ENCODE results near the gene FRYL.
"Not testable (repeated sequence)": the region's sequence is repeated elsewhere in the genome, so short reads cannot be mapped to it uniquely, and the experiment has no call there.

Gene FRYL

DNA sequence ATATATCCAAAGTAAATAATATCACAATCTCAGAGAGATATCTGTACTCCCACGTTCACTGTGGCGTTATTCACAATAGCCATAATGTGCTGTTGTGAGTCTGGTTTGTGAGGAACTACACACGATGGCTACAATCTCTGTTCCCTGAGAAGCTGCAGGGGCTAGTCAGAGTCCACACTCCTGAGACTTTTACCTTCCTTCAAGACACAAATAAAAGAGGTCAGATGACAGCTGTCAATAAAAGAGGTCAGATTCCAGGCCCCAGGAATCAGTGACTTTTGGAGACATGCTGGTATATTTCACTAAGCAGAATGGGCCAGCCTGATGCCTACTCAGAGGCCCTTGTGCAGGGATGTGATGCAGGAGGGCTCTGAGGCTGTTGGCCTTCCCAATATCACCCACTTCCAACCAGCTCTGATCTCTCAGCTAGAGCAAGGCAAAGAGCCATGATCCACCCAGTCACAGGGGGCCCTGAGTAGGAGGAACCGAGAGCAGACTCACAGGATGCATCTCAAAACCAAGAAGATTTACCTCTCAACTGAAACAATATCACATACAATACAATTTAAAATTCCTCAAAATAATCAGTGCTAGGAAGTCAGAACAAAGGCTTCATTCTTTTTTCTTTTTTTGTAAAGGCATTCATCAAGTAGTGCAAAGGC lies 13.8 kb downstream of the FRYL start:
- peak; percentile 25 for DNase-seq (ENCODE audit: extremely low spot score)
- ChIA-PET POLR2A (no interaction called here), CTCF (no interaction called here)
- TF ChIP-seq, protein P1, sequence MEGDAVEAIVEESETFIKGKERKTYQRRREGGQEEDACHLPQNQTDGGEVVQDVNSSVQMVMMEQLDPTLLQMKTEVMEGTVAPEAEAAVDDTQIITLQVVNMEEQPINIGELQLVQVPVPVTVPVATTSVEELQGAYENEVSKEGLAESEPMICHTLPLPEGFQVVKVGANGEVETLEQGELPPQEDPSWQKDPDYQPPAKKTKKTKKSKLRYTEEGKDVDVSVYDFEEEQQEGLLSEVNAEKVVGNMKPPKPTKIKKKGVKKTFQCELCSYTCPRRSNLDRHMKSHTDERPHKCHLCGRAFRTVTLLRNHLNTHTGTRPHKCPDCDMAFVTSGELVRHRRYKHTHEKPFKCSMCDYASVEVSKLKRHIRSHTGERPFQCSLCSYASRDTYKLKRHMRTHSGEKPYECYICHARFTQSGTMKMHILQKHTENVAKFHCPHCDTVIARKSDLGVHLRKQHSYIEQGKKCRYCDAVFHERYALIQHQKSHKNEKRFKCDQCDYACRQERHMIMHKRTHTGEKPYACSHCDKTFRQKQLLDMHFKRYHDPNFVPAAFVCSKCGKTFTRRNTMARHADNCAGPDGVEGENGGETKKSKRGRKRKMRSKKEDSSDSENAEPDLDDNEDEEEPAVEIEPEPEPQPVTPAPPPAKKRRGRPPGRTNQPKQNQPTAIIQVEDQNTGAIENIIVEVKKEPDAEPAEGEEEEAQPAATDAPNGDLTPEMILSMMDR (IDR thresholded peaks at IDR 0.05; ENCODE audit: control extremely low read depth, extremely low read depth, low read depth, missing control alignments), result no peak

GRCh38 chr4:48762408-48762807 lies 17.7 kb downstream of the FRYL start:
- POLR2A ChIA-PET, result no interaction called here
- DNase-seq (ENCODE audit: extremely low spot score), result no peak
- TF ChIP-seq, protein P1 (IDR thresholded peaks at IDR 0.05; ENCODE audit: control extremely low read depth, extremely low read depth, low read depth, missing control alignments), result no peak
- CTCF ChIA-PET, result interaction anchor here (1.1 kb wide), 1 partner anchor 62 kb away, joined by 3 read pairs; no protein-coding TSS in a partner anchor

- CTCF ChIA-PET, result interaction anchor here (1.1 kb wide), 1 partner anchor 61 kb away, joined by 3 read pairs; no protein-coding TSS in a partner anchor
- no peak for DNase-seq (ENCODE audit: extremely low spot score)
- TF ChIP-seq, protein P1 (IDR thresholded peaks at IDR 0.05; ENCODE audit: control extremely low read depth, extremely low read depth, low read depth, missing control alignments), result no peak
- POLR2A ChIA-PET, result no interaction called here
Observed at GRCh38 chr4:48761286-48761685, 18.8 kb downstream of the FRYL start.

- POLR2A ChIA-PET; DNase-seq (ENCODE audit: extremely low spot score): not testable (repeated sequence)
- CTCF ChIA-PET, result interaction anchor here (1.1 kb wide), 1 partner anchor 180 kb away, joined by 3 read pairs; no protein-coding TSS in a partner anchor
Observed at GRCh38 chr4:48758703-48759102, 21.4 kb downstream of the FRYL start.

DNA sequence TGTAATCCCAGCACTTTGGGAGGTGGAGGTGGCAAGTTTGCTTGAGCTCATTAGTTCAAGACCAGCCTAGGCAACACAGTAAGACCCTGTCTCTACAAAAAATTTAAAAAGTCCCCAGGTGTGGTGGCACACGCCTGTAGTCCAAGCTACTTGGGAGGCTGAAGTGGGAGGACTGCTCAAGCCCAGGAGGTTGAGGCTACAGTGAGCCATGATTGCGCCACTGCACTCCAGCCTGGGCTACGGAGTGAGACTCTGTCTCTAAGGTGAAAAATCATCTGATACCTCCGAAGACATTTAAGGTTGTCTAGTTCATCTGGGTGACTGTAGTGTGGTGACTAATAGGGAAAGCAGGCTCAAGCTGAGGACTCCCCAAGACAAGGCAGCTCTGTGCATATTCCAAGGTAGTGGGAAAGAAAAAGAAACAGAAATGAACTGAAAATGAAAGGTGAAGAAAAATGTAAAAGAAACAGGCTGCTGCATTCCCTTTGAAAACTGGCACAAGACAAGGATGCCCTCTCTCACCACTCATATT lies 23.3 kb downstream of the FRYL start:
- TF ChIP-seq, protein P1 (IDR thresholded peaks at IDR 0.05; ENCODE audit: control extremely low read depth, extremely low read depth, low read depth, missing control alignments), result no peak
- ChIA-PET CTCF (interaction anchor here (1.3 kb wide), 2 partner anchors 8 to 10 kb away, joined by 3 read pairs; no protein-coding TSS in a partner anchor), POLR2A (no interaction called here)
- DNase-seq (ENCODE audit: extremely low spot score), result no peak

DNA sequence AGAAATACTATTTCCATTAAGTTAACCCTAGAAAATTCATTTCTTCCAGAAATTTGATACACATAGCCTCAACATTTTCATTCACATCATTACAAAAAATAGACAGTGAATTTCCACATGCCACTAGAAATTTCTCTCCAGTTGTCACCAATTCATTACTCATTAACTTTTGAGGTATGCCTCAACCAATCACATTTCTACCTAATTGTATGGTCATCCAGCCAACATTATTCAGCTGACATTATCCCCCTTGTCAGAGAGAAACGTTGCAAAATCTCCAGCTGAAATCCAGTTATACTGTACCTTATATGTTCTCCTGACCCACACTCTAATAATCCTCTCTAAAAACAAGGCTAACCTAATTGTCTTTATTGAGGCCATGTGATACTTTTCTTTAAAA lies 24.8 kb downstream of the FRYL start:
- ChIA-PET POLR2A (no interaction called here), CTCF (no interaction called here)
- DNase-seq (ENCODE audit: extremely low spot score), result no peak
- TF ChIP-seq, protein P1 (IDR thresholded peaks at IDR 0.05; ENCODE audit: control extremely low read depth, extremely low read depth, low read depth, missing control alignments), result no peak

DNA sequence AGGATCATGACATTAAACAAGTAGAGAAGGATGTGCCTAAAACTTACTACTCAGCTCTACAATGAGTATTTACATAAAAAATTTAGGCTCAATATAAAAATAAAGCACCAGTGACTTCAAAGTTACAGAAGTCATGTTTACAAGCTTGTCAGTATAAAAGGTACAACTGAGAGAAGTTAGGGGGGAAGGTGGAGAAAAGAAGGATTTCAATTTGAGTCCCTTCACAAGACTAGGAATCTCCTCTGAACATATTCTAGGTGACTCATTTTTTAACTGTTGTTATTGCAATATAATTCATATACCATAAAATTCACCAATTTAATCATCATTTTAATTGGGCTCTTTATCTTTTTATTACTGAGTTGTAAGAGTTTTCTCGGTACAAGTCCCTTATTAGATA lies 26.9 kb downstream of the FRYL start:
- POLR2A ChIA-PET, result no interaction called here
- CTCF ChIA-PET, result no interaction called here
- no peak for DNase-seq (ENCODE audit: extremely low spot score)
- TF ChIP-seq, protein P1 (IDR thresholded peaks at IDR 0.05; ENCODE audit: control extremely low read depth, extremely low read depth, low read depth, missing control alignments), result no peak
